Activated T-helper 1 cell treated with Interleukin-2 at 50 U/mL for 16 hours (primary cell): Measurements from ENCODE around the gene KIAA0753.

Experiments used
- DNase-seq: peaks from one replicate; pipeline ENCODE4 v3.0.0-alpha.2; 2020; ENCODE audit warnings: low read depth

Gene KIAA0753

DNA sequence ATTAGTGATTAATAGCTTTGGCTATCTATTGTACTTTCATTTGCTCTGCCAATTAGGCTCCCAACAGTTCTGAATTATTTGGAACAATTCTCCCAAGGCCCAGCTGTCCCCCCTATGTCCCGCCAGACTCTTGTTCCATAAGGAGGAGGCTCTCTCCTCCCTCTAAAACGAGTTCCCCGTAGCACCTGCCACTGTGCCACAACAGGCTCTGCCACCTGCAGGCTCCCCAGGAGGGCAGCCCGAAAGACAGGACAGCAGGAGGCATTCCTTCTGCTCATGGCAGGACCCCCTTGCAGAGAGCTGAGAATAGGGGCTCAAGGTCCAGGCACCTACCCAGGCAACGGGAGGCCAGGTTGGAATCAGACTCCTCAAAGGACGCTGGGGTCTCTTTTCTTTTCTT, 93.2 kb downstream of the KIAA0753 start:
- DNase-seq, result no peak

GRCh38 chr17:6546069-6546718, 94.3 kb downstream of the KIAA0753 start:
- DNase-seq, result no peak

DNA sequence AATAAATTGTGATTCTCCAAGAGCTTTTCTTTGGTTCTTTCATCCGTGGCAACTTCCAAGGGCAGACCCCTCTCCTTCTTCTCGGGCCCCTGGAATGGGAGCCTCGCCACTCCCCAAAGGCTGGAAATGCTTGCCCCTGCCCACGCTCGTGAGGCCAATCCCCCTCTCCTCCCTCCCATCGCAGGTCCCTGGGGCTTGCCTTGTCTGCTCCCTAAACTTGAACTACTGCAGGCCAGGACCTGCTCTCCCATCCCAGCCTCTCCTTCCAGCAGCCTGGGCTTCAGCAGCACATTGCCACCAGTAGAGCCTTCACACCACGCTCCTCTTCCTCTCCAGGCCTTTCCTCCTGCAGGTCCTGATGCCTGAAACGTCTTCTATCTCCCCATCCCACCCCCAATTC, 95.2 kb downstream of the KIAA0753 start:
- DNase-seq, result no peak

GRCh38 chr17:6544011-6544370, 96.5 kb downstream of the KIAA0753 start:
- DNase-seq, result no peak

GRCh38 chr17:6543079-6544010, 97.2 kb downstream of the KIAA0753 start:
- no peak for DNase-seq

DNA sequence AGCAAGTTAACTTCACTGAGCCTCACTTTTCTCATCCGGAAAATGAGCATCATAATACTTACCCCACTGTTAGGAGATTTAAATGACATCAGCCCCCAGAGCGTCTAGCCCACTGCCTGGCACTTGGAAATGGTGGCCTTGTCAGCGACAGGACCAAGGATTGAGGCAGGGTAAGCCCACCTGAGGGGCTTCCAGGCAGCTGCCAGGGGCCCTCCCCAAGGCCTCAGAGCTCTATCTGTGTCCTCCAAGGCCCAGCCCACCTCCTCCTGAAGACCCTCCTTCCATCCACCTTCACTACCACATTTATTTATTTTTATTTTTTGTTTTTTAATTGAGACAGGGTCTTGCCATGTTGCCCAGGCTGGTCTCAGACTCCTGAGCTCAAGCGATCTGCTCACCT, 97.9 kb downstream of the KIAA0753 start:
- no peak for DNase-seq

DNA sequence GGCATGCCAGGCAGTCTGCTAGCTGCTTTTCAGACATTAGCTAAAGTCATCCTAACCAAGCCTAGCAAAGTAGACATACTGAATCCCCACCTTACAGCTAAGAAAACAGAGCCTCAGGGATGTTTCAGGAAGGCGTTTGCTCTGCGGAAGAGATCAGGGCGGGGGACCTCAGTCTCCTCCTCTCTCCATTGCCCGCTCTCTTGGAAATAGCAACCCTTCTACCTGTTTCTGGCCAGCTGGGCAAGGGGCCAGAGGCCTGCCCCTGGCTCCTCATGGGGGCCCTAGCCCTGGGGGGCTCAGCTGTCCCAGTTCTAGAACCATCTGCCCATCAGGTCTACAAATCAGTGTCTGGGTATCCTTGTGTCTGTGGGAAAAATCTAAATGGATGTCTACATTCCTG, 98.6 kb downstream of the KIAA0753 start:
- DNase-seq, result no peak

DNA sequence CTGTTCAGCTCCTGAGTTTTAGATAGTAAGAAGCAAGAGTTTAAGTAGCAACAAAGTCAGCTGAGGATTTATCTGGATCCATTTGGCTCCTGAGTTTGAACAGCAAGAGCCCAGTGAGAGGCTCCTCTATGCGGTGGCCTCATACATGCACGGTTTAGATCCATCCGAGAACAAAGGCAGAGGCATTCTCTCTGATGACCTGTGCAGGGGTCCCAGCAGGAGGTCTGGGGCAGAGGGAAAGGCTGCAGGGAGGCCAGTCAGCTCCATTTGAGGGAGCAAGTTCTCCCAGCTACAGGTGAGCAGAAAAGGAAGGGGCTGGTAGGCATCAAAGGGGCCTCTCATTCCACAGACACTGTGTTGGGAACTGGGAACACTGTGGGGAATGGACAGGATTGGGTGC, 100.6 kb downstream of the KIAA0753 start:
- no peak for DNase-seq

DNA sequence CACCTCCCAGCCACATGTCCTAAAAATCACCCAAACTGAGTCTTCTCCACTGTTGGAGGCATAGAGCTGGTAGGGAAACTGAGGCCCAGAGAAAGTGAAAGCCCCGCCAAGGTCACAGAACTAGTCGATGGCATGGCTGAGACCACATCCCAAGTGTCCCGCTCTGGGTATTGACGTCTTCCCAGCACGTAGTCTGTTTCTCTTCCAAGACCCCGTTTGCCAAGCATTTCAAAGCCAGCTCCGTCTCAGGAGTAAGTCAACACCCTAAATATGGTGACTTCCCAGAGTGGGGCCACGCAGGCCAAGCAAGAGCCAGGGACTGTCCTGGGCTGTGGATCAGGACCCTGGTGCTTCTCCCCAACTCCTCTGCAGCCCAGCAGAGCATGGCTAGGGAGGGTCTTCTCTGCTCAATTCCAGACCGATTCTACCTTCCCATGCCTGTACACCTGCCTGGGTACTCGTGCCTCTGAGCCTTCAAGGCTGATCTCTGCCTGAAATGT, 103.9 kb downstream of the KIAA0753 start:
- DNase-seq, result no peak

GRCh38 chr17:6536053-6536452, 104.5 kb downstream of the KIAA0753 start:
- no peak for DNase-seq

DNA sequence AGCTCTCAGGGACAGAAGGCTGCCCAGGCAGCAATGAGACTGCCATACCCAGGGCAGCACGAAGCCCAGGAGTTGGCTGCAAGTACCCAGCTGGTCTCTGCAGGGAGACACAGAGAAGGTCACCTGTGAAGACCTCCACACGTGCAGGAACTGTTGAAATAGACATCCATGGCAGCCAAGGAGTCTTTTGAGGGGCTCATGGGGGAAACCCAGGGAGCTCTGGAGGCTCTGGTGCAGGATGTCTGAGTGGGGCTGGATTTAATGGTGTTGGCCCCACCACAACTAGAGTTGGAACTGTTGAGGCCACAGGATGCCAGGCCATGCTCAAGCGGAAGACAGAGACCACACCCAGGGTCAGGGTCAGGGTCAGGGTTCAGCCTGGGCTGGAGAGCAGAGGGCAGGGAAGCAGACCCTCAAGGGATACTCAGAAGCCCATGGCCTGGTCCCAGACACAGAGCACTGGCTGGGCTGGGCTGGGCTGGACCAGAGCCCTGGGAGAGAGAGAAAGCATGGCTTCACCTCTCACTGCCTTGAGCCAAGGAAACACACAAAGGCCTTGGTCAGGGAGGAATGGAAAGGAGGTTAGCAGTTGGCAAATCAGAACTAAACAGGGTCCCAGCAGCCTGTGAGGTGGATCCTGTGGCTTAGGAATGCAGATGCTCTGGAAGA, 105.5 kb downstream of the KIAA0753 start:
- DNase-seq, result no peak

DNA sequence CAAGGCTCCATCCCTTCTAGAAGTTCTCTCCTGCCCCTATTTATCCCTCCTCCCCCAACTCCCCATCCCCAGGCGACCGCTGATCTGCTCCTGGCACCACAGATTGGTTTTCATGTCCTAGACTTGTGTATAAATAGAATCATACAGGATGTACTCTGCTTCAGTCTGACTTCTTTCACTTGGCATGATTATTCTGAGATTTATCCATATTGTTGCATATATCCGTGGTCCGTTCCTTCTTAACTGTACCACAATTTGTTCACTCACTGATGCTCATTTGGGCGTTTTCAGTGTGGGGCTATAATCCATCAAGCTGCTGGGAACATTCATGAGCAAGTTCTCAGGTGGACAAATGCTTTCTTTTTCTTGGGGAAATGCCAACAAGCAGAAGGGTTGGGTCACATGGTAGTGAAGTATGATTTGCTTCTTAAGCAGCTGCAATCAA, 108.0 kb downstream of the KIAA0753 start:
- no peak for DNase-seq

DNA sequence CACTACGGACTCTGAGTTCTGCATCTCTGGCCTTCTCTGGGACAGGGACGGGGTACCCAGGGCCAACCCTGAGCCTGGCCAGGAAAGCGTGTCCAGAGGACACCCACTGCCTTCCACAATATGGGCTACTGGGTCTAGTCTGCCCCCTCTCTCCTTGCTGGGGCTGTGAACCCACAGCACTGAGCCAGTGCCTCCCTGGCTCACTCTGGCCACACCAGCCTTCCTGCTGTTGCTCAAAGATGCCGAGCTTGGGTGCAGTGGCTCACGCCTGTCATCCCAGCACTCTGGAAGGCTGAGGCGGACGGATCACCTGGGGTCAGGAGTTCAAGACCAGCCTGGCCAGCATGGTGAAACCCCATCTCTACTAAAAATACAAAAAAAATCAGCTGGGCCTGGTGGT, 108.9 kb downstream of the KIAA0753 start:
- no peak for DNase-seq

- DNase-seq, result no peak
These were observed 110.1 kb downstream of the KIAA0753 start for GRCh38 chr17:6530324-6530920.

DNA sequence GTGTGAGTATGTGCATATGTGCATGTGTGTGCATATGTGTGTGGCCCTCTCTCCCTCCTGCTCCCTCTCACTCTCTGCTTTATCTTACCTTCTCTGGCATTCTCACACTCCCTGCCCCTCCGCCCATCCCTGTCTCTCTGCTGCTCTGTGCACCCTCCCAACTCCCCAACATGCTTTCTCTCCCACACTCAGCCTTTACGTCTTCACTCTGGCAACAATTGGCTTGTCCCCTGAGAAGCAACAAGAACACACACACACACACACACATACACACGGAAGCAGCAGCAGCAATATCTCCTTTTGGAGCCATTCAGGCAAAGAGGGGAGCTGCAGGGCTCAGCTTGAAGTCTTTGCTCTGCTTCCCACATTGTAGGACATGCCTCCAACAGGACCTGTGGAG, 112.0 kb downstream of the KIAA0753 start:
- no peak for DNase-seq
